HG03095 (cell line): ENCODE data around the gene LIN54.
A peak's percentile ranks its signal among the peaks of the same experiment; 100 is the strongest.
"Not testable (repeated sequence)": the region's sequence is repeated elsewhere in the genome, so short reads cannot be mapped to it uniquely, and the experiment has no call there.

Experiments
- ATAC-seq: cut with Tn5 transposase; IDR thresholded peaks from one replicate; pipeline ENCODE4 v1.9.1; 2021; ENCODE audit warnings: moderate library complexity; ENCODE audit not compliant: unreplicated experiment

The LIN54 gene

DNA sequence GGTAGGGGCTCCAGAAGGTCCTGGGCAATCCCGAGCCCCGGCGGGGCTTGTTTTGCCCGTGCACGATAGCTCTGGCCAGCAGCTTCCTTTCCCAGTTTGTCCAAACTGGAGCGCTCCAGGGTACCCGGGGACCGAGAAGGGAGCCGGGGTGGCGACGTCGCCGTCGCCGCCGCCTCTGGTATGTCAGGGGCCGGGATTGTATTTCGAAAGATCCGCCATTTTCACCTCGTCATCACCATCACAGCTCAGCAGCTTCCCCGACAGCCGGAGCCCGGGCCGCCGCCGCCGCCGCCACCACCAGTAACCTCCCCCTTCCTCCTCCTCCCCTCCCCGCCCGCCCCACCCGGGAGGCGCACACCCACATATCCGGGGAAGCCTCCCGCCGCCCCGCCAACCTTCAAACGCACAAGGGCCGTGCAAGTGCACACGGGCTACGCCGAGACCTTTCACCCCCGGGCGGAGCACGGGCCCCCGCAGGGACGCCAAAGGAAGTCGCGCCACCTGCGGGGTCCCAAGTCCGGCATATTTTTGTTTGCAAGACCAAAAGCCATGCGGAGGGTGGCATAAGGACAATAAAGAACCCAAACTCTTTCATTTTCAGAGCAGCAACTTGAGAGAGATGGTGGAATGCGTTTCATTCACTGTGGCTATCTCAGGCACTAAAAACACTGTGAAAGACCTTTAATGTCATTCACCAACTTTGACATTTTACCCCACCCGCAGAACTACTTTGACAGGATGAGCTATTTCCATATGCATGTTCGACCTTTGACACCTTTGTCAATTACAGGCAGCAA, at the start of gene LIN54:
LIN54 (minus strand) TSS at position 302 of the 797 bp plus-strand sequence. CDS start 25,979 bp downstream, outside the sequence.
- peak; percentile 40 for ATAC-seq

- no peak for ATAC-seq
Observed at GRCh38 chr4:83054928-83055327, 44.3 kb upstream of the LIN54 start.

DNA sequence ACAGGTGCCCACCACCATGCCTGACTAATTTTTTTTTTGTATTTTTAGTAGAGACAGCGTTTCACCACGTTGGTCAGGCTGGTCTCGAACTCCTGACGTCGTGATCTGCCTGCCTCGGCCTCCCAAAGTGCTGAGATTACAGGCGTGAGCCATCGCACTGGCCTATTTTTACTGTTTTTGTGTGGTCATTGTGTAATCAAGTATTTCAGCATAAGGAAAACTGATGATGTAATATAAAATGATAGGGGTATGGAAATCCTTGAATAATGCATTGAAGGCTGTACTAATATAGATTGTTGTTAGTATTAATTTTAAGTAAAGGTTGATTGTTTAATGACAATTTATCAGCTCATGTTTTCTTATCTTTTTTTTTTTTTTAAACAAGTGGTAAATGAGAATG, 38.2 kb upstream of the LIN54 start:
- not testable (repeated sequence) for ATAC-seq

DNA sequence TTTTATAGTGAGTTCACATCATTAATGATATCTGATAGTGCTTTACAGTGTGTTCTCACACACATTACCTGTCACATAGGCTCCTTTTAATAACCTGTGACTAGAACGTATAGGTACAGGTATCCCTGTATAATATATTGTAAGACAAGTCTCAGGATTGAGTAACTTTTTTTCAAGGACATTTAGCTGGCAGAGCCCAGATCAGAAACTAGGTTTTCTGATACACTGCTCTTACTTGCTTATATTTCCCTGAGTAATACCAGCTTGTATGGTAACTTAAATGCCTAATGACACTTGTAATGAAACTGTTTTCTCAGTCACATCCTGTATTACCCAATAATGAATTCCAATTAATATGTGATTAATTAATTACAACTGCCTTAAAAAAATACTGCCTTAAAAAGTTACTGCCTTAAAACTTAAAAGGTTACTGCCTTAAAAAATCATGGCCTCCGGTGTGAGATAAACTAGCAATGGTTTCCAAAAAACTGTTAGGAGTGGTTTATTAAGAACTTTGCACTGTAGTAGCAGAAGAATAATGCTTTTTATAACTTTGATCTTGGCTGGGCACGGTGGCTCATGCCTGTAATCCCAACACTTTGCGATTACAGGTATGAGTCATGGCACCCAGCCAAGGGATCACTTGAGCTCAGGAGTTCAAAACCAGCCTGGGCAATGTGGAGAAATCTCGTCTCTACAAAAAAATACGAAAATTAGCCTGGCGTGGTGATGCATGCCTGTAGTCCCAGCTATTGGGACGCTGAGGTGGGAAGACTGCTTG, 36.3 kb upstream of the LIN54 start:
- no peak for ATAC-seq

GRCh38 chr4:83043801-83044407, 33.3 kb upstream of the LIN54 start:
- ATAC-seq = no peak

DNA sequence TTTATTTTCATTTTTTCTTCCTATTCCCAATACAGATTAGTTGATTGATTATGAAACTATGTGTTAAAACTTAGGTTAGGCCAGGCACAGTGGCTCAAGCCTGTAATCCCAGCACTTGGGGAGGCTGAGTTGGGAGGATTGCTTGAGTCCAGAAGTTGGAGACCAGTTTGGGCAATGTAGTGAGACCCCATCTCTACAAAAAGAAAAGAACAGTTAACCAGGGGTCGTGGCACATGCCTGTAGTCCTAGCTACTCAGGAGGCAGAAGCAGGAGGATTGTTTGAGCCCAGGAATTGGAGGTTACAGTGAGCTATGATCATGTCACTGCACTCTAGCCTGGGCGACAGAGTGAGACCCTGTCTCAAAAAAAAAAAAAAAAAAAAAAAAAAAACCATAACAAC, 32.5 kb upstream of the LIN54 start:
- not testable (repeated sequence) for ATAC-seq

GRCh38 chr4:83040269-83040668, 29.6 kb upstream of the LIN54 start:
- ATAC-seq = no peak

- no peak for ATAC-seq
Observed at GRCh38 chr4:83036991-83037665, 26.5 kb upstream of the LIN54 start.

- ATAC-seq = peak; percentile 99
Observed at GRCh38 chr4:83034630-83035494, 24.2 kb upstream of the LIN54 start, which contains the start of gene COPS4. COPS4 (plus strand) TSS chr4:83035183; CDS start chr4:83035225, 42 bp downstream.

DNA sequence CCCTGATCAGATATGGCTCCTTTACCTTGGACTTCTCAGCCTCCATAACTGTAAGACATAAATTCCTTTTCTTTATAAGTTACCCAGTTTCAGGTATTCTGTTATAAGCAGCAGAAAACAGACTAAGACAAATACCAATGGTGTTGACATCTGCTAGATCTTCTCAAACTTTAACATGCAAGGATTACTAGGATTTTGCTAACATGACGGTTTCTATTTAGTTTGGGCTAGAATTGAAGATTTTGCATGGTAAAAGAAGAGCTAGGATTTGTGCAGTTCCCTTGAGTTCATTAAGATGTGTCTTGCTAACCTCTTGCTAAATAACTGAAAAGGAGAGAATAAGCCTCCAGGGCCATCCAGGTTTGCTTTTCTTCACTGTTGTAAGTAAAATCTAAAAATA, 19.1 kb upstream of the LIN54 start:
- ATAC-seq = no peak

DNA sequence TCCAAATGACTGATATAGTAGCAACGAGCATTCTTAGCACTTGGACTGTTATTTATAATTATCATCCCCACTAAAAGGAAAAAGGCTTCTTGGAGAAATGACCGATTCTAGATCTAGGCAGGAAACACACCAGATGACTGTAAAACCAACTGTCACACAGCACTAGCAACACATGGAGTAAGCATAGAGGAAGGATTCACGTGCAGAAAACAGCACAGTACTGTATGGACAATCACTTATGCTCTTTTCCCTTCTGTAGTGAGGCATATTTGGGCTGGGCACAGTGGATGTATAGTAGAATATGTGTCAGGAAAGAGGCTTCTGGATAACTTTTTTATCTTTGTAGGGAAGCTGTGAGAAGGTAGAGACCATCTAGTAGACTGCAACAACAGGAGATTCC, 18.4 kb upstream of the LIN54 start:
- no peak for ATAC-seq

DNA sequence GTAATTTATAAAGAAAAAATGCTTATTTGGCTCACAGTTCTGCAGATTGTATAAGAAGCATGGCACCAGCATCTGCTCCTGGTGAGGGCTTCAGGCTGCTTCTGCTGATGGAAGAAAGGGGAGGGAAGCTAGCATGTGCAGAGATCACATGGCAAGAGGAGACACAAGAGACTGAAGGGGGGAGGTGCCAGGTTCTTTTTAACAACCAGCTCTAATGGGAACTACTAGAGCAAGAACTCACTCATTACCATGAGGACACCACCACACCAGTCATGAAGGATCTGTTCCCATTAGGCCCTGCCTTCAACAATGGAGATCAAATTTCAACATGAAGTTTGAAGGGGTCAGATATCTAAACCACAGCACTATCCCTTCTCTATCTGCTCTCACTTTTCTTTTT, 14.9 kb upstream of the LIN54 start:
- no peak for ATAC-seq

DNA sequence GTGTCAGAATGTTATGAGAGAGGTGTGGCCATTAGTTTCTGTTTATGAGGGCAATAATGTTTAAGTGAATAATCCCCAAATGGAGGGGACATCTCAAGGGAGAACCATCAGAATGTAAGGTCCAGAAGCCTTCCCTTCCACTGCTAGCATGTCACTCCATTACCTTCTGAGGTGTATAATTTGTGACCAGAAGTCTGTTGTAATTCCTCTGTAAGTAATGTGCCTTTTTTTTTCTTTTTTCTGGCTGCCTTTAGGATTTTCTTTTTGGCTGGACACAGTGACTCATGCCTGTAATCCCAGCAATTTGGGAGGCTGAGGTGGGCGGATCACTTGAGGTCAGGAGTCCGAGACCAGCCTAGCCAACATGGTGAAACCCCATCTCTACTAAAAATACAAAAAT, 13.6 kb upstream of the LIN54 start:
- no peak for ATAC-seq

- not testable (repeated sequence) for ATAC-seq
Observed at GRCh38 chr4:83023599-83023998, 13.0 kb upstream of the LIN54 start.

DNA sequence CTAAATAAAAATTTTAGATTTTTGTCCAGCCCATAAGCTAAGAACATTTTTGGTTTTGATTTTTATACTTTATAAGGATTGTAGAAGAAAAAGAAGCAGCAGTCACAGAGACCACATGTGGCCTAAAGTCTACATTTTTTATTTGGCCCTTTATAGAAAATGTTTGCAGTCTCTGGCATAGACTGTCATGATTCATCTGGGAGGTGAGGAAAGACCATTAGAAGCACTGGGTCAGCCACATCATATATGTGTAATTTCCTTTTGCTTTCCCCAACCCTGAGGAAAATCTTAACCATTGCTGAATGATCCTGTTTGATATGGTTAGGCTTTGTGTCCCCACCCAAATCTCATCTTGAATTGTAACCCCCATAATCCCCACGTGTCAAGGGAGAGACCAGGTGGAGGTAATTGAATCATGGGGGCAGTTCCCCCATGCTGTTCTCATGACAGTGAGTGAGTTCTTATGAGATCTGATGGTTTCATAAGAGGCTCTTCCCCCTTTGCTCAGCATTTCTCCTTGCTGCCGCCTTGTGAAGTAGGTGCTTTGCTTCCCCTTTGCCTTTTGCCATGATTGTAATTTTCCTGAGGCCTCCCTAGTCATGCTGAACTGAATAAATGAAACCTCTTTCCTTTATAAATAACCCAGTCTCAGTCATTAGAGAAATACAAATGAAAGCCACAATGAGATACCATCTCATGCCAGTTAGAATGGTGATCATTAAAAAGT, 12.3 kb upstream of the LIN54 start:
- ATAC-seq = no peak

GRCh38 chr4:83019794-83020494, 9.3 kb upstream of the LIN54 start:
- ATAC-seq = peak; percentile 78

DNA sequence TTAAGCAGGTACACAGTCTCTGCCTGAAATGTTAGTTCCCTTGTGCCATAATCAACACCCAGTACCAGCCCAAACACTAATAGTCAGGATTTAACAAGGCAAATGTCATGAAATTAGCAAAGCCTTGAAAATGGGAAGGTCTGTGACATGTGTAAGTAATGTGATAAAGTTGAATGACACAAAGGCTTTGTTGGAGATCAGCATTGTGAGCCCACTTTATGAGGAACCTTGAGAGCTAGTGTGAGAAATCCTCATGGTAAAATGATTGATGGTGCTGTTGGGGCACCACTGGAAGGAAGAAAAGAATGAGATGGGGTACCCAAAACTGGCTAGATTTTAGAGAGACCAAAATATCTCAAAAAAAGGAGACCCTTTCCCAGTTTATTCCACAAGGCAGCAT, 3.3 kb upstream of the LIN54 start:
- ATAC-seq = no peak

DNA sequence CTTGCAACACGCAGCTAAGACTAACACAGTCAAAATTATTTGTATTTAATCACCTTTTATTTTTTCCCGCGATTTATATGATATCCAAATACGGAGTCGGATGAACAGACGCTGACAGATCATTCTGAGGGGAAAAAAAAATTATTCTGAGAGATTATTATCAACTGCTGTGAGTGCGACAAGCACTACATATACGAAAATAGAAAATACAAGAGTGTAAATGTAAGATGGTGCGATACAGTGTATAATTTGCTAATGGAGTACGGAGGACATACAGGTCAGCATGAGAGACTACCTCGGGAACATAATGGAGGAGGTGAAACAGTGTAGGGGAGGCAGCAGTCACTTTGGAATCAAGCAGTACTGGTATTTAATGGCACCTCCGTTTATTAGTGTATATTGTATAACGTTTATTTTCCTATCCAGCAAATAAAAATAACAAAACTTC, 2.8 kb upstream of the LIN54 start:
- no peak for ATAC-seq
